WI38 (cell line): Measurements from ENCODE around the gene CDKAL1.

Experiments
- H3K4me3 ChIP-seq: 2 replicates; pipeline ENCODE4 v1.5.1; 2011; ENCODE audit warnings: low read depth, mild to moderate bottlenecking, control low read depth, low read length
- TF ChIP-seq, protein P1 (sequence below): IDR thresholded peaks from 2 replicates; pipeline ENCODE4 v1.5.1; 2012; ENCODE audit warnings: low read depth, mild to moderate bottlenecking, control low read depth, low read length

The CDKAL1 gene

GRCh38 chr6:21220271-21220987, 686.2 kb downstream of the CDKAL1 start:
- TF ChIP-seq, protein P1, sequence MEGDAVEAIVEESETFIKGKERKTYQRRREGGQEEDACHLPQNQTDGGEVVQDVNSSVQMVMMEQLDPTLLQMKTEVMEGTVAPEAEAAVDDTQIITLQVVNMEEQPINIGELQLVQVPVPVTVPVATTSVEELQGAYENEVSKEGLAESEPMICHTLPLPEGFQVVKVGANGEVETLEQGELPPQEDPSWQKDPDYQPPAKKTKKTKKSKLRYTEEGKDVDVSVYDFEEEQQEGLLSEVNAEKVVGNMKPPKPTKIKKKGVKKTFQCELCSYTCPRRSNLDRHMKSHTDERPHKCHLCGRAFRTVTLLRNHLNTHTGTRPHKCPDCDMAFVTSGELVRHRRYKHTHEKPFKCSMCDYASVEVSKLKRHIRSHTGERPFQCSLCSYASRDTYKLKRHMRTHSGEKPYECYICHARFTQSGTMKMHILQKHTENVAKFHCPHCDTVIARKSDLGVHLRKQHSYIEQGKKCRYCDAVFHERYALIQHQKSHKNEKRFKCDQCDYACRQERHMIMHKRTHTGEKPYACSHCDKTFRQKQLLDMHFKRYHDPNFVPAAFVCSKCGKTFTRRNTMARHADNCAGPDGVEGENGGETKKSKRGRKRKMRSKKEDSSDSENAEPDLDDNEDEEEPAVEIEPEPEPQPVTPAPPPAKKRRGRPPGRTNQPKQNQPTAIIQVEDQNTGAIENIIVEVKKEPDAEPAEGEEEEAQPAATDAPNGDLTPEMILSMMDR, result no peak
- H3K4me3 ChIP-seq, result no peak overlapping the region

GRCh38 chr6:21222656-21223055, 688.4 kb downstream of the CDKAL1 start:
- TF ChIP-seq, protein P1, result no peak
- H3K4me3 ChIP-seq, result no peak overlapping the region

DNA sequence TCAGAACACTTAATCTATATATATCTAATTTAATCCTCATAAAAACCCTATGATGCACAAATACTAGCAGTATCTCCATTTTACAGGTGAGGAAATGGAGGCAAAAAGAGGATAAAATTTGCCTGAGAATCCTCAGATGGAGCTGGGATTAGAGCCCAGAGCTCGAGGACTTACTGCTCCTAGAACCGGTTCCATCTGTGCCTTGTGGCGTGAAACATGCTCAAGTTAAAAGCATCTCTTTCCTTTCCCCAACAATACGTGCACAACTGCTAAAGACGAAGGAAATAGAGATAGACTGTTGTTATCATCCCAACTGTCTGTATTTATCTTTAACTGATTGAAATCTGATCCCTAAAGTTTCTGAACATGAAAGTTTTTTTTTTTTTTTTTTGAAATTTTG, 691.7 kb downstream of the CDKAL1 start:
- no peak overlapping the region for H3K4me3 ChIP-seq
- TF ChIP-seq, protein P1, result no peak

GRCh38 chr6:21227486-21227885, 693.2 kb downstream of the CDKAL1 start:
- H3K4me3 ChIP-seq, result no peak overlapping the region
- TF ChIP-seq, protein P1, result no peak

GRCh38 chr6:21228411-21228810, 694.2 kb downstream of the CDKAL1 start:
- H3K4me3 ChIP-seq, result no peak overlapping the region
- TF ChIP-seq, protein P1, result no peak

DNA sequence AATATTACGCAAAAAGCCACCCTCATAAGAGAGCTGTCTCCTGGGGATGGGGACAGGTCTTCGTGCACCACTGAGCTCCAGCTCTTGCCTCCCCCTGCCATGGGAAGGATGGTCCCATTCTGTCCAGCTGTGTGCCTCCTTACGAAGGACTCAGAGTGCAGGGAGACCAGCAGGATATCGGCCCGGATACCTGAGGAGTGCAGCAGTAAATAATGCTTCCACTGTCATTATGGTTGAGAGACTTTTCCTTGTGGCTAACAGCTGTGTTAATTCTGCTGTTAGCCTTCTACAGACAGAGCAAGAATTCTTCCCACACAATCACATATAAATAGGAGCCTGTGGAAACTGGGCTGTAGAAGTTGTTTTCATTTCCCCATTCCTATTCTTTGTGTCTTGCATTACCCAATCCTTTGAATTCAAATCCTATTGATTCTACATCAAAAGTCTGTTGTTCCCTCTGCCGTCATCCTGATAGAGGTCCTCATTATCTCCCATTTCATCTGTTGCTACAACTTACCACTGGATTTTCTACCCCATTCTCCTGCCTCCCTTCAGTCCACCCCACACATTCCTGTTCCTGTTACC, 694.7 kb downstream of the CDKAL1 start:
- H3K4me3 ChIP-seq, result no peak overlapping the region
- TF ChIP-seq, protein P1, result no peak

- TF ChIP-seq, protein P1, result no peak
Measured at GRCh38 chr6:21230536-21230935, 696.3 kb downstream of the CDKAL1 start.

More at GRCh38 chr6:21230536-21230935, 696.3 kb downstream of the CDKAL1 start:
- no peak overlapping the region for H3K4me3 ChIP-seq
